GM10266 (cell line): Measurements from ENCODE around the gene JCAD.

ENCODE experiments used
- DNase-seq: peaks from one replicate; pipeline ENCODE4 v3.0.0; 2012; ENCODE audit errors: extremely low spot score
- TF ChIP-seq, protein P1 (sequence below): IDR thresholded peaks from 2 replicates; pipeline ENCODE4 v1.5.1; 2012; ENCODE audit warnings: mild to moderate bottlenecking, low read depth; ENCODE audit not compliant: control insufficient read depth, insufficient read depth; ENCODE audit errors: missing control alignments

The JCAD gene

DNA sequence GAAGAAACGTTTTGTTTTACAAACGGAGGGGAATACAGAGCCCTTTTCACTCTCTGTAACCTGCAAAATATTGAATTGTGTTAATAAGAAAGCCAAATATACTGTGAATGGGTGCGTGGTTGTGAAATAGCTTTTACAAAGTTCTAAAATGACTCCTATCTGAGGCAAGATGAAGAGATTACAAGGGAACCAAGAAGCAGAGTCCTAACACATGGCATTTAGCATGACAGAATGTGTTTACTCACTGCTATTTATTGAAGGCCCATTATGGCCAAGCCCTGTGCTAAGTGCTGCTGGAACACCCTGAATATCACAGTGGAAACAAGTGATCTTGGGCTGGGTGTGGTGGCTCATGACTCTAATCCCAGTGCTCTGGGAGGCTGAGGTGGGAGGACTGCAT, 12.9 kb downstream of the JCAD start:
- DNase-seq, result no peak
- TF ChIP-seq, protein P1, sequence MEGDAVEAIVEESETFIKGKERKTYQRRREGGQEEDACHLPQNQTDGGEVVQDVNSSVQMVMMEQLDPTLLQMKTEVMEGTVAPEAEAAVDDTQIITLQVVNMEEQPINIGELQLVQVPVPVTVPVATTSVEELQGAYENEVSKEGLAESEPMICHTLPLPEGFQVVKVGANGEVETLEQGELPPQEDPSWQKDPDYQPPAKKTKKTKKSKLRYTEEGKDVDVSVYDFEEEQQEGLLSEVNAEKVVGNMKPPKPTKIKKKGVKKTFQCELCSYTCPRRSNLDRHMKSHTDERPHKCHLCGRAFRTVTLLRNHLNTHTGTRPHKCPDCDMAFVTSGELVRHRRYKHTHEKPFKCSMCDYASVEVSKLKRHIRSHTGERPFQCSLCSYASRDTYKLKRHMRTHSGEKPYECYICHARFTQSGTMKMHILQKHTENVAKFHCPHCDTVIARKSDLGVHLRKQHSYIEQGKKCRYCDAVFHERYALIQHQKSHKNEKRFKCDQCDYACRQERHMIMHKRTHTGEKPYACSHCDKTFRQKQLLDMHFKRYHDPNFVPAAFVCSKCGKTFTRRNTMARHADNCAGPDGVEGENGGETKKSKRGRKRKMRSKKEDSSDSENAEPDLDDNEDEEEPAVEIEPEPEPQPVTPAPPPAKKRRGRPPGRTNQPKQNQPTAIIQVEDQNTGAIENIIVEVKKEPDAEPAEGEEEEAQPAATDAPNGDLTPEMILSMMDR, result no peak

DNA sequence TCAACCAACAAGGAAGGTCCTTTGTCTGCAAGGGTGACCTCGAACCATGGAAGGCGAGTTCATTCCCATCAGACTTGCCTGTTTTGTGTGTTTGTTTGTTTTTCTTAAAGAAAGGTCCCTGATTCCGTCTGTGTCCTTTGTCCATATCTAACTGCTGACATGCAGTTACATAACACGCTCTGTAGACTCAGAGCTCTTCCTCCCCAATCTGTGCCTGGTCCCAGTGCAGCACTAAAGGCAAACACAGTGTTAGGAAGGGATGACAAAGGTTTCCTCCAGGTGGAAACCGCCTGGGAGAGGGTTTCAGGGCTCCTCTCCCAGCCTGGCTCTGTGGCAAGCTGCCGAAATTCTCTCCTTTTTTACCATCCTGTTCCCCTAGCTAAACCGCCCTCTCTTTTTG, 13.4 kb downstream of the JCAD start:
- no peak for DNase-seq
- TF ChIP-seq, protein P1, result no peak

DNA sequence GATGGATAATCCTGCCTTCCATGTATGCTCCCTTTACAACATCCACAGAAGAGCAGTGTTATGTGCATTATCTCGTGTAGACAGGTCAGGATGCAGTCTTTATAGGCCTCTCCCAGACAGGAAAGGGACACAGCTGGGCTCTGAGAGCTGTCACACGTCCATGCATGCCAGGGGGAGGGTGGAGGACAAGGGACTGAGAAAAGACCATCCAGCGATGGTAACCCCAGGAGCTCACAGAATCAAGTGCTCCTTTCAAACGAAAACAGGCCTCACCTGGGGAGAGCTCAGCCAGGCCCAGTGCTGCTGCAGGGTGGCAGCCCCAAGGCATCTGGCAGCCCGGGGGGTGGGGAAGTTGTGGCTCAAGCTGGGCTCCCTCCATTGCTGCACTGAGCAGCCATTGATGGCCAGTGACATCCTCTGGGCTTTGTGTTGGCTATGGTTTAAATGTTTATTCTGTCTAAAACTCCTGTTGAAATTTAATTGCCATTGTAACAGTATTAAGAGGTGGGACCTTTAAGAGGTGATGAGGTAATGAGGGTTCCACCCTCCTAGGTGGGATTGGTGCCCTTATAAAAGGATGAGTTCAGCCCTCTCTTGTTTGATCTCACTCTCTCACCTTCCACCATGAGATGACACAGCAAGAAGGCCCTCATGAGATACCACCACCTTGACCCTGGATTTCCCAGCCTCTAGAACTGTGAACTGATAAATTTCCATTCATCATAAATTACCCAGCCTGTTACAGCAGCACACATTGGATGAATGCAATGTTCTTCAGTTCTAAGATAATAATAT, 15.7 kb downstream of the JCAD start:
- no peak for DNase-seq
- TF ChIP-seq, protein P1, result no peak

DNA sequence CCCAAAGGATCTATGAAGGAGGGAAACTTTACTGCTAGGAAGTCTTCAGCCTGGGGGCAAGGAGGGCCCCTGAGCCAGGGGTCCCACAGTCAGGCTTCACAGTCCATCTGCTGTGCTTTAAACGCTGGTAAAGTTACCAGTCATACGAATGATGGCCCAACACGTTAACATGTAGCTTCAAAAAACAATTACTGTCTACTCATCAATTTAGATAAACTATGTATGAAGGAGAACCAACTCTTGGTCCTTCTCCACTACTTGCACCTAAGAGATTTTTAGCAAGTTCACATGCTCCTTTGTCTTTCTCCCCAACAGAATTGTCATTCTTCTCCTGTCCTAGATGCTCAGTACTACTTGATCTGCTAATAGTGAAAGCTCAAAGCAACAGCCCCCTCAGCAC, 16.6 kb downstream of the JCAD start:
- TF ChIP-seq, protein P1, result no peak
- no peak for DNase-seq

DNA sequence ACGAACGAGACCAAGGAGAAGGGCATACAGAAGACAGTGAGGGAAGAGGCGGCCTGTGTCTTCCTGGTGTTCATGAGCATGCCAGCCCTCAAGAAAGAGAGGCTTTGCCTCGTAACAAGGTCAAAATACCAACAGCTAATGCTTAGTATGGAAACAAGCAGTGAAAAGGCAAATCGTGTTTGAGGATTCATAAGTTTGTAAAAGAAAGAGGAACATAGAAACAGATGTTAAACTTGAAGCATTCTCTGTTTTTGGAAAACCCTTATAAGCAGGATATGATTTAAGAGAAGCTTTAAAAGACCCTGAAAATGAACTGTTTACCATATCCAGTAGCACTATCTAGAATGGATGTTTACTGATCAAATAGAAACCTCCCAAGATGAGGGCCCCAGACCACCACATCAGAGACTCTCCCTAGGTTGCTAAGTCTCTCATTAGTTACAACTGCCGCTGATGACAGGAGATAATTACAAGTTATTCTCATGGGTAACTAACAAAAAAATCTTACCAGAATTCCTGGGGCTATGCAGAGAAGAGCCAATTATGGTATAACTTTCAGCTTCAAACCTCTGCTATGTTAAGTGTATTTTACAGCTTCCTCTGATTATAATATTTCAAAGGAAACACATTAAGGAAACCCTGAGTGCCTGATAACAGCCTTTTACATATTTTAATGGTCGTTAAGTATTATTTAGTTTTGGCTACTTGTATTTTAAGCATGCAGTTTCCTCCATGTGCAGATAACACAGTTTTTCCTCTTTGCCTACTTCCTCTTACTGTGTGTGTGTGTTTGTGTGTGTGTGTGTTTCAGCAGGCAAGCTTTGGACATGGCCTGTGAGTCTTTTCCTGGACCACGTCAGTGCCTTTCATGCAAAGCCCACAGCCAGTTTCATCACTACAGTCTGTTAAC, 17.9 kb downstream of the JCAD start:
- TF ChIP-seq, protein P1, result no peak
- no peak for DNase-seq

DNA sequence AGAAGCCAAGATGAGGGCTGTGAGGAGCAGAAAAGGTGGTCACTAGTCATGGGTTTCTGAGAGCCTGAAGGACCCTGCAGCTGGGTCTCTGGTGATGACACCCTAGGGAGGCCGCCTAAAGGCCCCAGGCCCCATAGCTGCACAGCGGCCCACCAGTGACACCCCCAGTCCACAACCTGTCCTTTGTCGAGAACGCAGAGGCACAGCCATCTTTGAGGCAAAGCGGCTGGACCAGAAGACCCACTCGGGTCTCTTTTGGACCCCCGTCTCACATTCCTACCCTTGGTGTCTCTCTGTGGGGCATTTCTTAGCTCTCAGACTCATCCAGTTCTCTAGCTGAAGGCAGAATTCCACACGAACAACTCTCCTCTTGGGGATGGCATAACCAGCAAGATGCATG, 18.8 kb downstream of the JCAD start:
- TF ChIP-seq, protein P1, result no peak
- DNase-seq, result no peak
